Activated CD4-positive, alpha-beta T cell treated with anti-CD3 and anti-CD28 coated beads for 4 hours (primary cell): ENCODE data around the gene DPP9.

Source experiments
- DNase-seq, 2 donors: peaks; one replicate each; pipeline ENCODE4 v3.0.0-alpha.2; 2020

Gene DPP9

DNA sequence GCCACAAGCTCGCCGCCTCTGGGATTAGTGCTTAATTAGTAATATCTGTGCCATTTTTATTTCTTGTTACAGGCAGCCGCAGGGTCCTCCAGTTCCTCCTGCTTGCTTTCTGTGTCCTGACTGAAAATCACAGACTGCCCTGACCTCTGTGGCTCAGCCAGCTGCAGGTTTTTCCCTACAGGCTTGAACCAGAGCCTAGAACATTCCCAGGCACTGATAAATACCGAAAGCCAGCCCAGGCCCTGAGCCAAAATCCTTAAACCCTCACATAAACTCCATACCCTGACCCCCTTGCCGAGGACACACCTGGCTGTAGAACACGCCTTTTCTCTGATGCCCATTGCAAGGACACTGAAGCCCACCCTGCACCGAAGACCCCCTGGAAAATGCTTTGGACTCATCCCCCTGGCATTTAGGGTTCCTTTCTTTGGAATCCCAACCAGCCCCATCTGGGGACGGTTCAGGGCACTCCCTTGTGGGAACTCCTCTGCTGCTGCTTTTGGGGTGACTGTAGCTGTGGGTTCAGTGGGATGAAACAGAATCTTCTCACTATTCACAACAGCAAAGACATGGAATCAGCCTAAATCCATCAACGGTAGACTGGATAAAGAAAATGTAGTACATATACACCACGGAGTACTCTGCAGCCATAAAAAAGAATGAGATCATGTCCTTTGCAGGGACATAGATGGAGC, 15.5 kb downstream of the DPP9 start:
- no peak for DNase-seq

DNA sequence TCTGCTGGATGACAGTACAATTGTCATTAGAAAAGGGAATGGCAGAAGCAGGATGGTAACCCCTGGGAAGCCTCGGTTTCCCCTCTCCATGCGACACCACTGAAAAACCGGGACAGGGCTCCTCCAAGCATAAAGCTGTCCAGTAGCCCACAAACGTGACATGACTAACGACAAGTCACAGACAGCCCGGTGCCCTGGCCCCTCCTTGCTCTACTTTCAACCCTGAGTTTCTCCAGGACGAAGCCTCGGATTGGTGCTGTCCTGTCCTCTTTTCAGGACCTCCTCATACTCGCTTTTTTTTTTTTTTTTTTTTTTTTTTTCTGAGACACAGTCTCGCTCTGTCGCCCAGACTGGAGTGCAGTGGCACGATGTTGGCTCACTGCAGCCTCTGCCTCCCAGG, 16.3 kb downstream of the DPP9 start:
- no peak for DNase-seq

DNA sequence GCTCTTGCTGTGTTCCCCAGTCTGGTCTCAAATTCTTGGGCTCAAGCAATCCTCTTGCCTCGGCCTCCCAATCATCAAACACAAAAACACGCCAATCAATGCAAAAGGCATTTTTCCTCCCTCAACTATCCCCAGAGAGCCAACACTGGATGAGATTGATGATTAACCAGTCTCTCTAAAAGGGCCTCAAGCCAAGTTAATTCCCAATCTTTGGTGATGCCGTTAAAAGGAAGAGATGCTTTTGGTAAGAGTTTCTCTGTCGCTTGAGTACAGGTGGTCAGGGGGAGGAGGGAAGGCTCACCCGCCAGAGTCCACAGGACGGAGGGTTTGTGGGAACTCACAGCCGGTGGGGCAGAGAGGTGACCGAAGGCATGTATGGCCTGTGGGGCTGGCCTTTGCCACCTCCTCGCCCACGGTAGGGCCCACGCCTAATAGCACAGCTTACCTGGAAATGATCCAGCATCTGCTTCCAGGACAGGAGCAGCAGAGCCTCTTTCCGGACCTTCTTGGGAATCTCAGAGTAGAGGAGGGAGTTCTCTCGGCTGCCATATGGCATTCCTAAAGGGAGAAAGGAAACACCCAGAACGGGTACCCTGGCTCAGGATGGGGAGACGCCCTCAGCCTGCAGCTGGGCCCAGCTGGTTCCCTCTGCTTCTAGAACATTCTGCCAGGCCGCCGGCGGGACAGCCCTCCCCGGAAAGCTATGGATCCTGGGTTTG, 18.1 kb downstream of the DPP9 start:
- no peak for DNase-seq

DNA sequence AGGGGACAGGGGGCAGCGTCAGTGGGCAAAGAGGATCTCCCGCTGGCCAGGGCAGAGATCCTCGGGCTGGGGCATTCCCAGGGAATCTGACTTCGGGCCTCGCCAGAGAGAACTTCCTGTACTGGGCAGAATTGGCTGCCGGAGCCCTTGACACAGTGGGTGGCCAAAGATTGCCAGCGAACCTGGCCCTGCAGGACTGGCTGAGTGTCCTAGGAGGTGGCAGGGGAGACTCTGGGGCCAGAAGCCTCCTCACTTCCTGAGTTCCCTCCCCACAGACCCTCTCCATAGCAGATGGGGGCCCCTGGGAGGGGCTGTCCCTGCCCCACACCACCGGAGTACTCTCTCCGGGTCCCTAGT, 19.3 kb downstream of the DPP9 start:
- DNase-seq: no peak

DNA sequence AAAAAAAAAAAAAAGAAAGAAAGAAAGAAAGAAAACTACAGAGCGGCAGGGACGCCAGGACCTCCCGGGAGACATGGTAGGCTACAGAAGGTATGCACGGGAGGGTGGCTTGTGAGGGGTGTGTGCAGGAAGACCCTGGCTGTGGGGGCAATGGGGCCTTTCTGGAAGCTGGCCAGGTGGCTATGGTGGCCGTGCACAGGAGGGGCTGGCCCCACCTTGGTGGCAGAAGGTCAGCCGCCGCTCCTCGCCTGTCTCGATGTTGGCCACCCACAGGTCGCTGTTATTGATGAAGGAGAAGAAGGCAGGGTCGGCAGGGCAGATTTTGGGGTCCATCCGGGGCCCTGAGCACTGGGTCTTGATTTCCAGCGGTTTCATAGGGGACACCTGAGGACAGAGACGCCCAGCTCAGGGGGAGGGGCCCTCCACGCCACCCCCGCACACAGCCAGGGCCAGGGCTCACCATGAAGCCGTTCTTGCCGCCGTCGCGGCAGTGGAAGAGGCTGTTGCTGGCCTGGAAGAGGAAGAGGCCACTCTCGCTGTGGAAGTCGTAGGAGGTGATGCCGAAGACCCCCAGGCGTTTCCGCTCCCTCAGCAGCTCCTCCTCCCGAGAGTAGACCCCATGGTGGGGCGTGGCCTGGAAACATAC, 19.8 kb downstream of the DPP9 start:
- no peak for DNase-seq

DNA sequence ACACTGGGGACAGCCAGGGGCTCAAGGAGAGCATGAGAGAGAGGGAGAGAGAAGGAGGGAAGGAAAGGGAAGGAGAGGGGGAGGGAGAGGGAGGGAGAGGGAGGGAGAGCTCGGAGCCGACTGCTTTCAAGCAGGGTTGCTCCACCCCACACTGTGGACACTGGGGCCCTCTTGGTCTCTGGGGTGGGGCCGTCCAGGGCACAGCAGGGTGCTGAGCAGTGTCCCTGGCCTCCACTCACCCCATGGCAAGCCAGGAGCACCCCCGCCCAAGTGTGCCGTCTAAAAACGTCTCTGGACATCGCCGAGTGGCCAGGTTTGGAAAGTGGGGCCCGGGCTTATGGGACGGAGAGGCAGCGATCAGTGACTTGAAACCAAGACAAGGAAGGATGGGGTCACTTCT, 20.9 kb downstream of the DPP9 start:
- no peak for DNase-seq

DNA sequence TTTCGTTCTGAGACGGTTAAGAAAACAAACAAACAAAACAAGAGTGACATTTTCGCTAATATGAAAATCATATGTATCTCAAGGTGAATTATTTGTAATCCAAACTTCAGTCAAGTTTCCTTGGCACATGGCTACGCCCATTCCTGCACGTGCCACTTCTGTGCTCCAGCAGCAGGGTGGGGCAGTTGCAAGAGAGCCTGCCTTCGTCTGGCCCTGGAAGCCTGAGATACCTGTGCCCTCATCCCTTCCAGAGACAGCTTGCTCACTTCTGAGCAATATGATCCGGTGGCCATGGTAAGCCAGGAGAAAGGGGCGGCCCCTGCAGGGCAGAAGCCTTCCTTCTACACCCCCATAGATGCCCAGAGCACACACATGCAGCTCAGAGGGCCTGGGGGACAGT, 22.1 kb downstream of the DPP9 start:
- no peak for DNase-seq

DNA sequence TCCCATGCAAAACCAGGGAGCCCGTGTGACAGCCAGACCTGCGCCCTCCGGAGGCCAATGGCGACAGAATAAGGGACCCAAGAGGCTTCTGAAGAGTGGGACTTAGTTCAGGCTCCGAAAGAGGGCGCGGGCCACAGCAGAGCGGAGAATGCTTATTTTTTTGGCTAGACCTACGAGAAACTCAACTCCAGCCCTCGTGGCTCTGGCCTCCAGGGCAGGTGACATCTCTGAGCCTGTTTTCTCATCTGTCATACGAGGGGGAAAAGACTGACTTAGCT, 23.0 kb downstream of the DPP9 start:
- no peak for DNase-seq

DNA sequence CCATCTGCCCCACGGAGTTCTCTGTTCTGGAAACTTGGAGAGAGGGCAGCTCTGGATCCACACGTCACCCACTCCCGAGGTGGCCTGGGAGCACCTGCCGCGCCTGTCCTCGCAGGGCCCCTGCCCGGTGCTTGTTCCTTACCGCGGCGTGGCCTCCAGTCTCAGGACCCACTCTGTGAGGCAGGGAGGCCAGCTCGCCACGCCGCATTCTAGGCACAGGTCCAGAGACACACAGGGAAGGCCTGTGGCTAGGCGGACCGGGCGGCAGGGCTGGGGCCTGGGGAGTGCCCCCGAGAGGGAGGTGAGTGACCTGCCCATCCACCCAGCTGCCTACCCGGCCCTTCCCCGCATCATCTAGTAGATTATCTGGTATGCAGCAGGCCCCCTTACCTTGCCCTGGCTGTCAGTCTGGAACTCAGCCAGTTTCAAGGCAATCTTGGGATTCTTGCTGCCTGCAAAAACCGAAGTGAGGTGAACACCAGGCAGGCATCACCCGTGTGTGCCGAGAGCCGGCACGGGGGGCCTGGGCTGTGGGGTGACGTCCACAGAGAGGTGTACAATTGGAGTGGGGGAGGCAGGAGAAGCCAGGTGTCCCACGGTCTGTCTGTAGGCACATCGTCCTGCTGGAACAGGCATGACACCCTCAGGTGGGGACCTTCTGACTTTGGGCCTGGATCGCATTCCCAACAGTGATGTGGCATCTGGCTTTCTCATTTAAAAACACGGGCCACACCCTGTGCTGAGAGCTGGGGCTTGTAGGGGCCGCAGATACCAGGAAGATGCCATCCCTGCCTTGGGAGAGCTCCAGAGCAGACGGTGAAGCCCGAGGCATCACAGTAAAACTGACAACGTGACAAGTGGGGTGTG, 23.6 kb downstream of the DPP9 start:
- no peak for DNase-seq

DNA sequence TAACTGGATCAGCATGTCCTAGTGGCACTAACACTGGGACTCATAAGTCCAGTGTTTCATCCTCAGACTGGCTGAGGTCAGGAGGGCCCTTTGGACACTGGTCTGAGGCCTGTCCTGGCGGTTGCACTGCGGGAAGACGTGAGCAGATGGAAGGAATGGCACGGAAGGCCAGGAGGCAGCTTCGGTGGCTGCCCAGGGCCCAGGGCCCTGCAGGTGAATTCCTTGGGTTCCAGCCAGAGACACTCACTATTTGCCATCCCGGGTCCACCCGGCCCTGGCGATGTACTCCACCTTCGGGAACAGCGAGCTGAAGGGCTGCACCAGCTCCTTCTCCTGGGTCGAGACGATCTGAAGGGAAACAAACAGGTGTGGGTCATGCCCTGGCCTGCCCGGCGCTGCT, 26.3 kb downstream of the DPP9 start:
- DNase-seq: no peak

DNA sequence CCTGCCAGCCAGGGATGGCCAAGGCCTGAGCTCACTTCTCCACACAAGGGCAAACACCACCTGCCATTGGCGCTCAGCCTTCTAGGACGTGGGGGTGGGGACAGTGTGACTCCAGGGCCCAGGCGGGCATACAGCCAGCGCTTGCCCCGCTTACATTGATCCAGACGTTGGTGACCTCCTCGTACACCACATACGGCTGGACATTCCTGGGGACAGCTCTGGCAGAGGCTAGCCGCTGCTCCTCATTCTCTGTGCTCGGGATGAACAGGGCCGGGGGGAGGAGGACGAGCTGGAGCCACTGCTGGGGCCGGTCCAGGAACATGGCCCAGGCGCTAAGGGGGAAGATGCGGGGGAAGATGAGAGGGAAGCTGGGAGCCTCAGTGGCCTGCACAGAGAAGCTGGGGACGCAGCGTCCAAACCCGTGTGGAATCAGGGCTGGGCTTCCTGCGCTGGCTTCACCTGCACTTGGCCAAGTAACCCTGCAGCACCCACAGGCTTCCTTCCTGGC, 28.4 kb downstream of the DPP9 start:
- DNase-seq: no peak

DNA sequence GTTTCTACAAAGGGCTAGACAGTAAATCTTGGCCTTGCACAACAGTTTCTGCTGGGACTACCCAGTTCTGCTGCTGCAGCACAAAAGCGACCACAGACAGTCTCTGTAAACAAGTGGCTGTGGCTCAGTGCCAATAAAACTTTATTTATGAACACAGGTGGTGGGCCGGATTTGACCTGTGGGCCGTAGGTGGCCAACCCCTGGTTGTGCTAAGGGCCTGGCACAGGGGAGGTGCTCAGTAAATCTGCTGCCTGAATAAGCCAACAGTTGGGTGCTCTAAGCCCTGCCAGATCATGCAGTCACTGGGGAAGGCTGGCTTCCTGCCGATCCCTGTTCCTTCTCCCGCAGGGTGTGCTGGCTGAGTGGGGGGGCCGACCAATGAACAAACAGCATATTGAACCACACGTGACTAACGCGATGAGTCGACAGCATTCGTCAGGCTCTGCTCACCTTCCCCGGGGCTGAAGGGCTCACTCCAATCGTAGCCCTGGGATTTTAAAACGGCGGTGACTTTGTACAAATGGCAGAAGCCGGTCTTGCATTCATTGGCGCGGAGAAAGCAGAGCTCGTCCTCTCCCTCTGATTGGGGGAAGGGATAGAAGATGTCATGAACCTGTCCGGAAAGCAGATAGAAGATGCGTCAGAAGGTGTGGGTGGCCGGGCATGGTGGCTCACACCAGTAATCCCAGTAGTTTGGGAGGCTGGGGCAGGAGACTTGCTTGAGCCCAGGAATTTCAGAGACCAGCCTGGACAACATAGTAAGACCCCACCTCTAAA, 29.2 kb downstream of the DPP9 start:
- DNase-seq: no peak

DNA sequence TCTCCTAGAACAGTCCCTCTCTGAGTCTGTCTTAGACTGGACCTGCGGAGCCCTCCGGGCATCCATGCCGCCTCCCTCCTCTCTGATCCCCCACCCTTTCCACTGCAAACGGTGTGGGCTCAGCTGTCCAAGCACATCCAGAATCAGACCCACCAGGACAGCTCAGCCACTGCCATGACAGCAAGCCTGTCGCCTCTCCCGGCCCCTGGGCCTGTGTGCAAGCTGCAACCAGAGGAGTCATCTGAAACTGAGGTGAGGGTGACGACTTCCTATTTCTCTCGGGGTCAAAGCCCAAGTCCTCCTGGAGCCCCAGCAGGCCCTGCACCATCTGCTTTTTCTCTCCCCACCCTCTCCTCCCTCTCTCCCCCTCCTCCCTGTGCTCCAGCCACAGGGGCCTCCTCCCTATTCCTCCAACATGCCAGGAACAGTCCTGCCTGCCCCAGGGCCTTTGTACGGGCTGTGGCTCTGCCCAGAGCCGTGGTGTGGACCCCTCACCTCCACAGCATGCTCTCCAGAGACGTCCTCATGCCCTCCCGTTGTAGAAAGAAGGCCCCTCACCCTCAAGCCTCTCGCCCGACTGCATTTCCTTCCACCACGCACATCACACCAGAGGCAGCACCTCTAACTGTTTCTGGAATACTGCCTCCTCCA, 30.0 kb downstream of the DPP9 start:
- no peak for DNase-seq

DNA sequence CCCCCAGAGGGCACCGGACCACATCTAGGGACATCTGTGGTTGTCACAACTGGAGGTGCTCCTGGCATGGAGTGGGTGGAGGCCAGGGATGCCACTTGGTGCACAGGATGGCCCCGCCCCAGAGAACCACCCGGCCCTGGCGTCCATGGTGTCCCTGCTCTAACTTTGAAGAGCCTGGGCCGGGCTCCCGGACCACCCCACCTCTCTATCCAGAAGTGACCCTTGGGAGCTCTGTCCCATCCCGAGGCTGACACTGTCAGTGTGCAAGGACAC, 30.6 kb downstream of the DPP9 start:
- DNase-seq: no peak

DNA sequence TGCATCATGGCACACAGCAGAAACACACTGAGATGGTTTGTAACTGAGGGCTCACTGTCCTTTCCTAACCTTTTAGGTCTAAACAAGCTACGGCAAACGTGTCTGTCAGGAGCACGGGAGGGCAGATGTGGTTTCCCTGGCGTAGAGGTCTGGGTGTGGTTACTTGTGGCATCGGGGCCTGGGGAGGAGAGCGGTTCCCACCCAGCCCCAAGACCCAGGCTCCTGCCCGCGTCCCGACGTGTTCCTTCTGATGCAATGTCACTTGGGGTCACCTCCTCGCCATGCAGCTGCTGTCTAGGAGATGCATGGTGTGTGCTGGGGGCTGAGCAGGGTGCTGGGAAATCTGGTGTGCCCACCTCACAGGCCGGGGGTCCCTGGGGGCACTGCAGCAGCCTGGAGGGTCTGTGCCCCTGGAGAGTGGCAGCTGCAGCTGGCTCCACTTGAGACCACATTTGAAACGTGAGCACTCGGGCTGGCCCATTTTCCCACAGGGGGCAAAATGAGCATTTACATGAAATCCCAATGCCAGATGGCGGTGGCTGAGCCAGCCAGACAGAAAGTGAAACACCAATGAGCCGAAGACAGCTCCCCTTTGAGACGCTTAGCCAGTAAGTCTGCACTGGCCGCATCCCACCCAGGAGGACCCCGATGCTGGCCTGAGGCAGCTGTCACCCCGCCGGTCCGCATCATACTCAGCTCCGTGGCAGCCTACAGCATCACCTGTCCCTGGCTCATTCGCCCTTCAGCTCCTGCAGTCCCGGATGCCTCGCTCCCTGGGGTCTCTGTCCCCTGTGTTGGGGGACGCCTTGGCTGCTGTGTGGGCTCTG, 31.2 kb downstream of the DPP9 start:
- DNase-seq: no peak

DNA sequence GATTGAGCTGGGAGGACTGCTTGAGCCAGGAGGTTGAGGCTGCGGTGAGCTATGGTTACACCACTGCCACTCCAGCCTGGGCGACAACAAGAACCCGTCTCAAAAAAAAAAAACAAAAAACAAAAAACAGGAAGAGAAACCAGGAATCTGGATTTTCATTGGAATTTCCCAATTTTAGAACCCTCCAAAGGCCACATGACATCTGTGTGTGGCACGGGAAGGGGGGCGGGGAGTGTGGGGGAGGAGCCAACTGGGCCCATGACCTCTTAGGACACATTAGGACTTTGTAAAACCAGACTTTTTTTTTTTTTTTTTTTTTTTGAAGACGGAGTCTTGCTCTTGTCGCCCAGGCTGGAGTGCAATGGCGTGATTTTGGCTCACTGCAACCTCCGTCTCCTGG, 32.3 kb downstream of the DPP9 start:
- DNase-seq: no peak

DNA sequence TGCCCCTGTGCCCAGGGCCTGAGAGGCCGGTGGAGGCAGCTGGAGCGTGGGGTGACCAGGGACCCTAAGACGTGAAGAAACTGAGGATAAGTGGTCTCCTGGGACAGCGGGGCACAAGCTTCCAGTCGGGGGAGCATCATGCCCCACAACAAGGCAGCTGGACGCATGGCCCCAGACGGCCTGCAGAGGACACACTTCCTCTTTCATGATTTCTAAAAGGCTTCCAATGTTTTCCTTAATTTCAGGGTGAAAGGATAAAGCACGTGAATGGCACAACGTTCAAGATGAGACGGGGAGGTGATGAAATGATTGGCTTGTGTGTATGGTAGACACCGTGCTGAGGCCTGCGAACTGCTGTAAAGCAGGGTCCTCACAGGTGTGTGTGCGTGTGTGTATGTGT, 33.3 kb downstream of the DPP9 start:
- DNase-seq: no peak

DNA sequence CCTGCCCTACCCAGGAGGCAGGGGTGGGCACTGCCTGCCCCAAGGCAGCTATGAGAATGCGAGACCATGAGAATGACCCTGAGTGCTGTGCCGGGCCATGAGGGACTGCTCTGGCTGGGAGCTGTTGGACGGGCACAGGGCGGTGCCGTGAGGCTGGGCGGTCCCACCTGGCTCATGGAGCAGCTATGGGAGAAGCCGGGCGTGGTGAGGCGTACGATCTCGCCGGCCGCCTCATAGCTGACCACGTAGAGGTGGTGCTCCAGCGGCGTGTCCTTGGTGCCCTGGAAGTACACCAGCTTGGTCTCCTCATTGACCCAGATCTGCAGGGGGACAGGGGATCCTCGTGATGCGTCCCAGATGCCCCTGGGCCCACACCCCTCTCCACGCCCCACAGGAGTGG, 34.2 kb downstream of the DPP9 start:
- no peak for DNase-seq

DNA sequence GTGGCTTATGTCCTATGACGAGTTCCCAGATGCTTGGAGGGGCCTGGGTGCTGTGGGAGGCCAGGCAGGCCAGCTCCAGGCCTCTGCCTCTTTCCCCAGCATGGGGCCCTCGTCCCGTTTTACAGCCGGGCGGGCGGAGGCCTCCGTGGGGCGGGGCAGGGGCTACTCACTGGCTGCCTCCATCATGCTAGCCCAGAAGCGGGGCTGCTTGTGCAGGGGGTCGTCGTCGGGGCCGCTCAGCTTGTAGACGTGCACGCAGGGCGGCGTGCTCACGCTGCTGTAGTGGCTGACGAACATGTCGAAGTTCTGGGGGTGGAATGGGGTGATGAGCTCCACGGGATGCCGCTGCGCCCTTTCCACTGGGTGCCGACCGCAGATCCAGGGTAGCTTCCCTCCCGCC, 35.1 kb downstream of the DPP9 start:
- no peak for DNase-seq

DNA sequence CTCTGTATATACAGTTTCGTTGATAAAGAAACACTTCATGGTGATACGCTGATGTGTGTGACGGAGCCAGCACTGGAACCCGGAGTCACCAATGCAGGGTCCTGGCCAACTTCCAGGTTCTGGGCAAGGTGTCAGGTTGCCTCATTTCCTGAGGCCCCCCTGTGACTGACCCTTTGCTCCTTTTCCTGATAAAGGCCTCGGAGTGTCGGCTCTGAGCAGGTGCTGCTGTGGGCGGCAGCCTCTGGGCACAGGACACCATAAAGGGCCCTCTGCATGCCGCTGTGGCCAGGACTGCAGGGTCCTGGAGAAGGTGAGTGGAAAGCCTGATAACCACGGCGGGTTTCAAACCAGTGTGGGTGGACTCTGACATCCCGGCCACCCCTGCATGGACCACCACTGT, 36.2 kb downstream of the DPP9 start:
- DNase-seq: no peak

DNA sequence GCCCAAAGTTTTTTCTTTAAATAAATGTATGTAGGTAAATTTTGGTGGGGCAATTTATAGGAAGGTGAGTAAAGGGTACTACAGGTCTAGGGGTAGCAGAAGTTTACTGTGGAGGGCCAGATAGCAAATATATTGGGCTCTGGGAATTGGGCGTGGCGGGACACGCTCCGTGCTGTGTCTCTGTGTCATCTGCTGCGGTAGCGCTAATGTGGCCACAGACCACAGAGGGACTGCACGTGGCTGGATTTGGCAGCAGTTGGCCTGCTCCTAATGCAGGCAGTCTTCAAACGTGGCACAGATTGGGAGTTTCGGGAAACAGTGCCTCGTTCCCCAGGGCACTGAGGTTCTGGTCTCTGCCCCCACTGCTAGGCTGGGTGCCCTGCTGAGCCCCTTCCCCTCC, 36.9 kb downstream of the DPP9 start:
- no peak for DNase-seq
